ENCODE measurements around the gene USP7.

GRCh38 chr16:8989099-8989878 is 25.6 kb upstream of the USP7 start:
- TF ChIP-seq CTCF (optimal IDR thresholded peaks at IDR 0.05 in 1 of 3, IDR thresholded peaks at IDR 0.05 in 1 of 3, conservative IDR thresholded peaks at IDR 0.05 in 1 of 3; ENCODE audit: extremely low read depth in 1 of 3, insufficient read depth in 2 of 3, low read length in 3 of 3) (no peak), EZH2 (IDR thresholded peaks at IDR 0.05; ENCODE audit: low read length) (no peak)
